GM18502 (cell line): ENCODE data around the gene MAGEB4.
"Not testable (repeated sequence)": the region's sequence is repeated elsewhere in the genome, so short reads cannot be mapped to it uniquely, and the experiment has no call there.

Experiments used
- ATAC-seq: cut with Tn5 transposase; IDR thresholded peaks from one replicate; pipeline ENCODE4 v1.9.1; 2021; ENCODE audit warnings: mild to moderate bottlenecking; ENCODE audit not compliant: unreplicated experiment, poor library complexity

The MAGEB4 gene

GRCh38 chrX:30241724-30242415, at the start of gene MAGEB4:
TSS of gene MAGEB4 (plus strand) at chrX:30242000. CDS start at chrX:30242136, 136 bp downstream.
- peak; percentile 64 for ATAC-seq

- ATAC-seq = not testable (repeated sequence)
Observed at GRCh38 chrX:30193910-30194309, 47.9 kb upstream of the MAGEB4 start.

- ATAC-seq = no peak
Observed at GRCh38 chrX:30196322-30196721, 45.5 kb upstream of the MAGEB4 start.

- ATAC-seq = no peak
Observed at GRCh38 chrX:30212172-30212571, 29.6 kb upstream of the MAGEB4 start.

GRCh38 chrX:30215357-30215843, 26.4 kb upstream of the MAGEB4 start, which contains the start of gene MAGEB2:
TSS of gene MAGEB2 (plus strand) at chrX:30215563. CDS start at chrX:30218581, 3,018 bp downstream.
- peak; percentile 58 for ATAC-seq

GRCh38 chrX:30217465-30217864, 24.3 kb upstream of the MAGEB4 start:
- ATAC-seq = no peak

- ATAC-seq = no peak
Observed at GRCh38 chrX:30219372-30219771, 22.4 kb upstream of the MAGEB4 start.

GRCh38 chrX:30220661-30221060, 21.1 kb upstream of the MAGEB4 start:
- ATAC-seq = no peak

- ATAC-seq = no peak
Observed at GRCh38 chrX:30224536-30224935, 17.3 kb upstream of the MAGEB4 start.

- no peak for ATAC-seq
Observed at GRCh38 chrX:30228526-30228925, 13.3 kb upstream of the MAGEB4 start.

GRCh38 chrX:30230395-30230794, 11.4 kb upstream of the MAGEB4 start, which contains the start of gene MAGEB3:
TSS of gene MAGEB3 (plus strand) at chrX:30230657. CDS start at chrX:30235925, 5,268 bp downstream.
- ATAC-seq = no peak

- no peak for ATAC-seq
Observed at GRCh38 chrX:30246769-30247489, 5.1 kb downstream of the MAGEB4 start, which contains the start of gene MAGEB1. TSS of gene MAGEB1 (plus strand) at chrX:30247146. CDS start at chrX:30250494, 3,348 bp downstream.

- peak; percentile 76 for ATAC-seq
Observed at GRCh38 chrX:30248854-30249253, 7.1 kb downstream of the MAGEB4 start.

- peak; percentile 59 for ATAC-seq
Observed at GRCh38 chrX:30253257-30253656, 11.5 kb downstream of the MAGEB4 start.

GRCh38 chrX:30259927-30260326, 18.1 kb downstream of the MAGEB4 start:
- no peak for ATAC-seq

- ATAC-seq = no peak
Observed at GRCh38 chrX:30261012-30261411, 19.2 kb downstream of the MAGEB4 start.

GRCh38 chrX:30262763-30263162, 21.0 kb downstream of the MAGEB4 start:
- no peak for ATAC-seq

GRCh38 chrX:30270639-30271038, 28.8 kb downstream of the MAGEB4 start:
- ATAC-seq = no peak

- ATAC-seq = no peak
Observed at GRCh38 chrX:30275498-30275897, 33.7 kb downstream of the MAGEB4 start.

- ATAC-seq = no peak
Observed at GRCh38 chrX:30278365-30278764, 36.6 kb downstream of the MAGEB4 start.

GRCh38 chrX:30280428-30280827, 38.6 kb downstream of the MAGEB4 start:
- no peak for ATAC-seq
